HepG2 (cell line): ENCODE data around the gene LLGL2. TPM values are rescaled to one million over a fixed set of nuclear protein-coding genes. Genes with fewer than 3 reads are reported as not detected.

Experiments
- EZH2 ChIP-seq: conservative IDR thresholded peaks from 2 replicates; pipeline ENCODE4 v1.6.1; 2012; ENCODE audit warnings: mild to moderate bottlenecking, low read depth, low read length, moderate library complexity
- HMGXB3 ChIP-seq: sonication (generic); formaldehyde crosslinking; IDR thresholded peaks from 2 replicates; pipeline ENCODE4 v1.4.0; 2020; ENCODE audit warnings: missing genetic modification reagents, borderline replicate concordance
- HOXA7 ChIP-seq: sonication (generic); formaldehyde crosslinking; IDR thresholded peaks from 2 replicates; pipeline ENCODE4 v1.8.1; 2022; ENCODE audit warnings: mild to moderate bottlenecking, missing genetic modification reagents, moderate library complexity
- KLF15 ChIP-seq: sonication (generic); formaldehyde crosslinking; IDR thresholded peaks from 2 replicates; pipeline ENCODE4 v1.8.1; 2023; ENCODE audit warnings: borderline replicate concordance, mild to moderate bottlenecking, inconsistent platforms, missing genetic modification reagents, mixed read lengths
- MAF1 ChIP-seq: sonication (generic); formaldehyde crosslinking; IDR thresholded peaks from 2 replicates; pipeline ENCODE4 v1.5.0; 2020; ENCODE audit warnings: missing genetic modification reagents, borderline replicate concordance
- NFIB ChIP-seq: sonication (generic); formaldehyde crosslinking; IDR thresholded peaks from 2 replicates; pipeline ENCODE4 v1.9.0; 2021; ENCODE audit warnings: missing genetic modification reagents, mild to moderate bottlenecking, borderline replicate concordance
- PAX8 ChIP-seq: sonication (generic); formaldehyde crosslinking; IDR thresholded peaks from 2 replicates; pipeline ENCODE4 v1.8.0; 2022; ENCODE audit warnings: mild to moderate bottlenecking, missing genetic modification reagents, borderline replicate concordance
- PCBP2 ChIP-seq: fragments of 200-400 bp; formaldehyde crosslinking; optimal IDR thresholded peaks from 2 replicates; pipeline ENCODE3; 2018; ENCODE audit warnings: low read length, low read depth; ENCODE audit not compliant: poor library complexity, severe bottlenecking
- RBFOX2 ChIP-seq: fragments of 200-400 bp; formaldehyde crosslinking; IDR thresholded peaks from 2 replicates; pipeline ENCODE4 v1.6.1; 2017; ENCODE audit warnings: low read depth, mild to moderate bottlenecking, low read length
- RNF2 ChIP-seq: fragments of 450-650 bp; conservative IDR thresholded peaks from 2 replicates; pipeline ENCODE4 v1.6.1; 2016; ENCODE audit warnings: low read depth
- RORA ChIP-seq: sonication (generic); formaldehyde crosslinking; IDR thresholded peaks from 2 replicates; pipeline ENCODE4 v1.5.0; 2020; ENCODE audit warnings: mild to moderate bottlenecking, missing genetic modification reagents, moderate library complexity
- SKI ChIP-seq: fragments of 450-650 bp; IDR thresholded peaks from one replicate; pipeline ENCODE4 v1.6.1; 2018; ENCODE audit warnings: mild to moderate bottlenecking; ENCODE audit not compliant: partially characterized antibody
- ZBTB2 ChIP-seq: sonication (generic); formaldehyde crosslinking; IDR thresholded peaks from 2 replicates; pipeline ENCODE4 v1.8.0; 2022; ENCODE audit warnings: low read depth, missing genetic modification reagents
- ZBTB34 ChIP-seq: sonication (generic); formaldehyde crosslinking; IDR thresholded peaks from 2 replicates; pipeline ENCODE4 v1.8.0; 2022; ENCODE audit warnings: mild to moderate bottlenecking, missing genetic modification reagents
- ZIK1 ChIP-seq: sonication (generic); formaldehyde crosslinking; IDR thresholded peaks from 2 replicates; pipeline ENCODE4 v1.5.0; 2020; ENCODE audit warnings: mild to moderate bottlenecking, low read depth, missing genetic modification reagents, borderline replicate concordance
- ZNF138 ChIP-seq: sonication (generic); formaldehyde crosslinking; IDR thresholded peaks from 2 replicates; pipeline ENCODE4 v1.5.0; 2020; ENCODE audit warnings: mild to moderate bottlenecking, low read depth, missing genetic modification reagents
- ZNF263 ChIP-seq: sonication (generic); formaldehyde crosslinking; IDR thresholded peaks from 2 replicates; pipeline ENCODE4 v1.4.0; 2020; ENCODE audit warnings: missing genetic modification reagents
- ZNF766 ChIP-seq: sonication (generic); formaldehyde crosslinking; IDR thresholded peaks from 2 replicates; pipeline ENCODE4 v1.5.0; 2020; ENCODE audit warnings: missing genetic modification reagents, borderline replicate concordance
- polyA plus RNA-seq, 8 experiments: library from polyadenylated mRNA; depleted of rRNA in 3 of 8; stranded (reverse) in 7 of 8; unstranded in 1 of 8; fragments of >200 nt; fragmentation: Illumina TruSeq in 4 of 8; extraction: Trizol in 4 of 8; gene quantifications; 2 replicates each; pipeline versions ENCODE4 v1.2.1 to v1.2.3, GENCODE V29; 2011 to 2016; ENCODE audit warnings: low read depth in 4 of 8, missing spikeins in 1 of 8, mixed read lengths in 1 of 8; ENCODE audit not compliant: insufficient read depth in 1 of 8
- total RNA-seq, 5 experiments: library from RNA; depleted of rRNA; stranded (reverse); fragments of >200 nt; fragmentation: Illumina TruSeq; extraction: Trizol; gene quantifications; 2 replicates each; pipeline ENCODE4 v1.2.3, GENCODE V29; 2016; ENCODE audit warnings: low read depth in 1 of 5
- TF ChIP-seq, protein P1 (sequence below): sonication (generic); formaldehyde crosslinking; conservative IDR thresholded peaks from 2 replicates; pipeline ENCODE4 v1.4.0; 2020; ENCODE audit warnings: missing genetic modification reagents
- TF ChIP-seq, protein P2 (sequence below): sonication (generic); formaldehyde crosslinking; IDR thresholded peaks from 2 replicates; pipeline ENCODE4 v1.4.0; 2020; ENCODE audit warnings: missing genetic modification reagents, borderline replicate concordance

LLGL2 gene
- total and polyA plus RNA-seq, 2 of the 13 experiments (the other 11 are each of a cell fraction or from before 2014, with no cell fraction given), result 83.0 to 86.7 TPM

DNA sequence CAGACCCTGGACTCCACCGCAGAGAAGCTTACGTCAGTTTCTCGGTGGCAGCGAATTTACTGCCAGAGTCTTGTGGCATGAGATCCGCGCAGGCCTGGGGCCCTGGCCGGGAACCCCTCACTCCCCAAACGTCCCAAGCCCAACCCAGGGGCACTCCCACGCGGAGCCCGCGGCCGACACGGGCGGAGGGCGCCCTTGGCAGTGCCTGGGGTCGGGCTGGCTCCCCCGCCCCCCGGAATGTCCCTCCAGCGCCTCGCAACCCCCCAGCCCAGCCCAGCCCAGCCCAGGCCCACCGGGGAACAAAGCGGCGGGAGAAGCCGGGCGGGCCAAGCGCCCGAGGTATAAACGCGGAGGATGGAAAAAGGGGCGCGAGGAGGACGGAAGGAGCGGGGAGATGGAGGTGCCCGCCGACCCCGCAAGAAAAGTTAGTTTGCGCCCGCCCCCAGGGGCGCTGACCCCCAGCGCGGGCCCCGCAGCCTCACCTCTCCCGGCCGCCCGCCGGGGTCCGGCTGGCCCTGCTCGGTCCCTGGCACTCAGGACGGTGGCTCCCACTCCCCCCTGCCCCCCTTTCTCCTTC is 10.5 kb upstream of the LLGL2 start (continued):
- TF ChIP-seq, protein P1, sequence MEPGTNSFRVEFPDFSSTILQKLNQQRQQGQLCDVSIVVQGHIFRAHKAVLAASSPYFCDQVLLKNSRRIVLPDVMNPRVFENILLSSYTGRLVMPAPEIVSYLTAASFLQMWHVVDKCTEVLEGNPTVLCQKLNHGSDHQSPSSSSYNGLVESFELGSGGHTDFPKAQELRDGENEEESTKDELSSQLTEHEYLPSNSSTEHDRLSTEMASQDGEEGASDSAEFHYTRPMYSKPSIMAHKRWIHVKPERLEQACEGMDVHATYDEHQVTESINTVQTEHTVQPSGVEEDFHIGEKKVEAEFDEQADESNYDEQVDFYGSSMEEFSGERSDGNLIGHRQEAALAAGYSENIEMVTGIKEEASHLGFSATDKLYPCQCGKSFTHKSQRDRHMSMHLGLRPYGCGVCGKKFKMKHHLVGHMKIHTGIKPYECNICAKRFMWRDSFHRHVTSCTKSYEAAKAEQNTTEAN (CRISPR knock-in tag), result 0 out of 2 replicates have a peak, but pooled peaks have one; percentile 34
- TF ChIP-seq EZH2, result no peak
- TF ChIP-seq ZNF766 (CRISPR knock-in tag), result no peak
- TF ChIP-seq, protein P2, sequence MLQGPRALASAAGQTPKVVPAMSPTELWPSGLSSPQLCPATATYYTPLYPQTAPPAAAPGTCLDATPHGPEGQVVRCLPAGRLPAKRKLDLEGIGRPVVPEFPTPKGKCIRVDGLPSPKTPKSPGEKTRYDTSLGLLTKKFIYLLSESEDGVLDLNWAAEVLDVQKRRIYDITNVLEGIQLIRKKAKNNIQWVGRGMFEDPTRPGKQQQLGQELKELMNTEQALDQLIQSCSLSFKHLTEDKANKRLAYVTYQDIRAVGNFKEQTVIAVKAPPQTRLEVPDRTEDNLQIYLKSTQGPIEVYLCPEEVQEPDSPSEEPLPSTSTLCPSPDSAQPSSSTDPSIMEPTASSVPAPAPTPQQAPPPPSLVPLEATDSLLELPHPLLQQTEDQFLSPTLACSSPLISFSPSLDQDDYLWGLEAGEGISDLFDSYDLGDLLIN (CRISPR knock-in tag), result 0 out of 2 replicates have a peak, but pooled peaks have one; percentile 59
- no peak for TF ChIP-seq ZIK1 (CRISPR knock-in tag)
- no peak for TF ChIP-seq HOXA7
- TF ChIP-seq RNF2, result no peak
- TF ChIP-seq ZBTB34, result no peak
- TF ChIP-seq PAX8, result no peak
- TF ChIP-seq KLF15 (CRISPR knock-in tag), result 0 out of 2 replicates have a peak, but pooled peaks have one; percentile 47
- TF ChIP-seq ZBTB2 (CRISPR knock-in tag), result no peak
- no peak for TF ChIP-seq HMGXB3 (CRISPR knock-in tag)
- no peak for TF ChIP-seq NFIB (CRISPR knock-in tag)
- no peak for TF ChIP-seq MAF1 (CRISPR knock-in tag)
- TF ChIP-seq RORA (CRISPR knock-in tag), result no peak
- TF ChIP-seq ZNF263 (CRISPR knock-in tag), result peak; percentile 64; the same call in 1 of the 2 replicates
- TF ChIP-seq SKI, result no peak
- TF ChIP-seq ZNF138, result no peak
- TF ChIP-seq RBFOX2, result peak; percentile 21; the same call in 1 of the 2 replicates
- TF ChIP-seq PCBP2, result no peak
